ENCODE results near the gene UGT1A4. TPM values are rescaled to one million over a fixed set of nuclear protein-coding genes. Genes with fewer than 3 reads are reported as not detected.

The UGT1A4 gene
- total RNA-seq, 3 donors from 2014 or later (not counting 1 experiment from before 2014, with no cell fraction given) = not detected

GRCh38 chr2:233689501-233689900, 29.0 kb upstream of the UGT1A4 start:
- no peak overlapping the region for H3K4me3 ChIP-seq (ENCODE audit: low read length)
- no peaks in the 10 kb centered on the region for H3K27me3 ChIP-seq (ENCODE audit: control insufficient read depth, insufficient read depth, low read length)
- Mint-ChIP-seq H3K4me3 (no peak overlapping the region), H3K27ac (no peak overlapping the region), H3K4me1 (no peaks in the 10 kb centered on the region), H3K36me3 (no peaks in the 10 kb centered on the region), H3K27me3 (ENCODE audit: low read depth in 2 of 2) (peaks cover 11 to 26% of the 10 kb centered on the region in 2 donors), H3K9me3 (no peaks in the 10 kb centered on the region)
- no peak overlapping the region for H3K27ac ChIP-seq (ENCODE audit: low read length)
- H3K36me3 ChIP-seq (ENCODE audit: control insufficient read depth, insufficient read depth, low read length) = no peaks in the 10 kb centered on the region
- DNase-seq (no peak), ATAC-seq (no peak)
- no peaks in the 10 kb centered on the region for H3K9me3 ChIP-seq (ENCODE audit: control insufficient read depth, insufficient read depth, low read length)
- intact Hi-C loops (cut with micrococcal nuclease) = no loop called here
- 15% methylated on average over 2 of the region's 3 CpGs for WGBS (ENCODE audit: insufficient coverage)
- TF ChIP-seq CTCF (IDR thresholded peaks at IDR 0.05) = no peak
- no peaks in the 10 kb centered on the region for H3K4me1 ChIP-seq (ENCODE audit: control insufficient read depth, insufficient read depth, low read length)

GRCh38 chr2:233690444-233690843, 28.1 kb upstream of the UGT1A4 start:
- H3K4me1 Mint-ChIP-seq = no peaks in the 10 kb centered on the region
- WGBS (ENCODE audit: insufficient coverage) = 85% methylated on average over 4 of the region's 4 CpGs

GRCh38 chr2:233691443-233692433, 26.8 kb upstream of the UGT1A4 start:
- no peak for ATAC-seq
- H3K9me3 Mint-ChIP-seq = no peaks in the 10 kb centered on the region
- intact Hi-C loops (cut with micrococcal nuclease) = no loop called here
- DNase-seq = no peak
- no peaks in the 10 kb centered on the region for H3K4me1 Mint-ChIP-seq
- H3K36me3 ChIP-seq (ENCODE audit: control insufficient read depth, insufficient read depth, low read length) = no peaks in the 10 kb centered on the region
- no peak overlapping the region for H3K27ac Mint-ChIP-seq
- H3K36me3 Mint-ChIP-seq = no peaks in the 10 kb centered on the region
- H3K4me3 ChIP-seq (ENCODE audit: low read length) = no peak overlapping the region
- no peaks in the 10 kb centered on the region for H3K9me3 ChIP-seq (ENCODE audit: control insufficient read depth, insufficient read depth, low read length)
- no peak overlapping the region for H3K4me3 Mint-ChIP-seq
- H3K27me3 Mint-ChIP-seq (ENCODE audit: low read depth in 2 of 2) = peaks cover 10 to 31% of the 10 kb centered on the region in 2 donors
- no peaks in the 10 kb centered on the region for H3K27me3 ChIP-seq (ENCODE audit: control insufficient read depth, insufficient read depth, low read length)
- TF ChIP-seq CTCF (IDR thresholded peaks at IDR 0.05) = no peak
- H3K4me1 ChIP-seq (ENCODE audit: control insufficient read depth, insufficient read depth, low read length) = no peaks in the 10 kb centered on the region
- WGBS (ENCODE audit: insufficient coverage) = 89% methylated on average over 9 of the region's 11 CpGs
- H3K27ac ChIP-seq (ENCODE audit: low read length) = no peak overlapping the region

More at GRCh38 chr2:233690444-233690843, 28.1 kb upstream of the UGT1A4 start:
- Mint-ChIP-seq H3K4me3 (no peak overlapping the region), H3K36me3 (no peaks in the 10 kb centered on the region), H3K9me3 (no peaks in the 10 kb centered on the region), H3K27me3 (ENCODE audit: low read depth in 2 of 2) (peaks cover 11 to 26% of the 10 kb centered on the region in 2 donors), H3K27ac (no peak overlapping the region)
- no peak for TF ChIP-seq CTCF (IDR thresholded peaks at IDR 0.05)
- Histone ChIP-seq H3K4me1 (ENCODE audit: control insufficient read depth, insufficient read depth, low read length) (no peaks in the 10 kb centered on the region), H3K4me3 (ENCODE audit: low read length) (no peak overlapping the region), H3K27ac (ENCODE audit: low read length) (no peak overlapping the region), H3K9me3 (ENCODE audit: control insufficient read depth, insufficient read depth, low read length) (no peaks in the 10 kb centered on the region), H3K27me3 (ENCODE audit: control insufficient read depth, insufficient read depth, low read length) (no peaks in the 10 kb centered on the region), H3K36me3 (ENCODE audit: control insufficient read depth, insufficient read depth, low read length) (no peaks in the 10 kb centered on the region)
- intact Hi-C loops (cut with micrococcal nuclease) = no loop called here
- DNase-seq (no peak), ATAC-seq (no peak)

Data from natural killer cell (primary cell).